ENCODE measurements around the gene GAPDH. TPM values are rescaled to one million over a fixed set of nuclear protein-coding genes. Genes with fewer than 3 reads are reported as not detected.

Gene GAPDH
- total and polyA plus RNA-seq, 2 experiments from 2014 or later, result 7,726 to 7,868 TPM

- in situ Hi-C loops (cut with MboI), result no loop called here
- no peaks in the 10 kb centered on the region for H3K36me3 ChIP-seq (ENCODE audit: low read depth)
- H3K9me3 ChIP-seq (ENCODE audit: low read depth), result no peaks in the 10 kb centered on the region
- WGBS, 2 experiments (ENCODE audit: low coverage in 1 of 2, low lambda C conversion rate in 2 of 2, missing lambda C conversion rate in 2 of 2), result 2 to 5% methylated on average over 11 of the region's 11 CpGs
- H3K79me2 ChIP-seq (ENCODE audit: insufficient read depth), result peaks cover 70% of the 10 kb centered on the region
- no peaks in the 10 kb centered on the region for H4K20me1 ChIP-seq (ENCODE audit: insufficient read depth)
- TF ChIP-seq EZH2 (IDR thresholded peaks at IDR 0.05; ENCODE audit: insufficient read depth, poor library complexity, severe bottlenecking) (no peak), EZH2phosphoT487 (IDR thresholded peaks at IDR 0.05; ENCODE audit: insufficient read depth, low read depth) (no peak)
- no peaks in the 10 kb centered on the region for H3K27me3 ChIP-seq (replicated peaks; ENCODE audit: insufficient read depth)
- H3K9me2 ChIP-seq (ENCODE audit: insufficient read depth), result no peaks in the 10 kb centered on the region
- peak overlapping the region; percentile 96 for H3K27ac ChIP-seq
- peak; percentile 95 for DNase-seq
- H3K4me1 ChIP-seq (ENCODE audit: insufficient read depth), result peaks cover 74% of the 10 kb centered on the region
- H3F3A ChIP-seq (ENCODE audit: insufficient read depth), result peaks cover 67% of the 10 kb centered on the region
- H2AFZ ChIP-seq, result peak overlapping the region; percentile 4; the same call in 1 of the 2 replicates
- peak overlapping the region; percentile 61 for H3K4me3 ChIP-seq
- H3K4me2 ChIP-seq (ENCODE audit: unreplicated experiment), result peak overlapping the region; percentile 100
- peak overlapping the region; percentile 89 for H3K9ac ChIP-seq
Observed at GRCh38 chr12:6551496-6552139, 17.3 kb downstream of the GAPDH start.

GRCh38 chr12:6552140-6552551 is 17.8 kb downstream of the GAPDH start:
- 0 to 4% methylated on average over 4 of the region's 4 CpGs for WGBS, 2 experiments (ENCODE audit: low coverage in 1 of 2, low lambda C conversion rate in 2 of 2, missing lambda C conversion rate in 2 of 2)

GRCh38 chr12:6553051-6553868 is 18.9 kb downstream of the GAPDH start:
- peak overlapping the region; percentile 96 for H3K27ac ChIP-seq
- H3F3A ChIP-seq (ENCODE audit: insufficient read depth), result peaks cover 65% of the 10 kb centered on the region
- in situ Hi-C loops (cut with MboI), result no loop called here
- peaks cover 5% of the 10 kb centered on the region for H3K36me3 ChIP-seq (ENCODE audit: low read depth)
- no peaks in the 10 kb centered on the region for H3K9me3 ChIP-seq (ENCODE audit: low read depth)
- peaks cover 62% of the 10 kb centered on the region for H3K4me1 ChIP-seq (ENCODE audit: insufficient read depth)
- no peak overlapping the region for H2AFZ ChIP-seq
- H4K20me1 ChIP-seq (ENCODE audit: insufficient read depth), result no peaks in the 10 kb centered on the region
- WGBS, 2 experiments (ENCODE audit: low coverage in 1 of 2, low lambda C conversion rate in 2 of 2, missing lambda C conversion rate in 2 of 2), result 11 to 14% methylated on average over 15 of the region's 15 CpGs
- no peaks in the 10 kb centered on the region for H3K27me3 ChIP-seq (replicated peaks; ENCODE audit: insufficient read depth)
- H3K4me2 ChIP-seq (ENCODE audit: unreplicated experiment), result peak overlapping the region; percentile 100
- peak overlapping the region; percentile 89 for H3K9ac ChIP-seq
- H3K9me2 ChIP-seq (ENCODE audit: insufficient read depth), result no peaks in the 10 kb centered on the region
- no peak for TF ChIP-seq EZH2phosphoT487 (IDR thresholded peaks at IDR 0.05; ENCODE audit: insufficient read depth, low read depth)
- TF ChIP-seq EZH2 (IDR thresholded peaks at IDR 0.05; ENCODE audit: insufficient read depth, poor library complexity, severe bottlenecking), result no peak
- peak overlapping the region; percentile 89 for H3K4me3 ChIP-seq
- DNase-seq, result peak; percentile 97
- H3K79me2 ChIP-seq (ENCODE audit: insufficient read depth), result peaks cover 68% of the 10 kb centered on the region

More at GRCh38 chr12:6552140-6552551, 17.8 kb downstream of the GAPDH start:
- H3K36me3 ChIP-seq (ENCODE audit: low read depth), result peaks cover under 1% of the 10 kb centered on the region; the same call in 1 of the 2 replicates
- peak overlapping the region; percentile 89 for H3K9ac ChIP-seq
- no peaks in the 10 kb centered on the region for H4K20me1 ChIP-seq (ENCODE audit: insufficient read depth)
- peak overlapping the region; percentile 61 for H3K4me3 ChIP-seq
- DNase-seq, result peak; percentile 72
- TF ChIP-seq EZH2 (IDR thresholded peaks at IDR 0.05; ENCODE audit: insufficient read depth, poor library complexity, severe bottlenecking) (no peak), EZH2phosphoT487 (IDR thresholded peaks at IDR 0.05; ENCODE audit: insufficient read depth, low read depth) (no peak)
- H3K4me2 ChIP-seq (ENCODE audit: unreplicated experiment), result peak overlapping the region; percentile 100
- peak overlapping the region; percentile 96 for H3K27ac ChIP-seq
- H3K9me2 ChIP-seq (ENCODE audit: insufficient read depth), result no peaks in the 10 kb centered on the region
- H2AFZ ChIP-seq, result peak overlapping the region; percentile 4; the same call in 1 of the 2 replicates
- no peaks in the 10 kb centered on the region for H3K27me3 ChIP-seq (replicated peaks; ENCODE audit: insufficient read depth)
- H3F3A ChIP-seq (ENCODE audit: insufficient read depth), result peaks cover 71% of the 10 kb centered on the region
- in situ Hi-C loops (cut with MboI), result no loop called here
- H3K79me2 ChIP-seq (ENCODE audit: insufficient read depth), result peaks cover 70% of the 10 kb centered on the region
- H3K4me1 ChIP-seq (ENCODE audit: insufficient read depth), result peaks cover 70% of the 10 kb centered on the region
- H3K9me3 ChIP-seq (ENCODE audit: low read depth), result no peaks in the 10 kb centered on the region

- TF ChIP-seq EZH2phosphoT487 (IDR thresholded peaks at IDR 0.05; ENCODE audit: insufficient read depth, low read depth) (no peak), EZH2 (IDR thresholded peaks at IDR 0.05; ENCODE audit: insufficient read depth, poor library complexity, severe bottlenecking) (no peak)
- peaks cover 65% of the 10 kb centered on the region for H3F3A ChIP-seq (ENCODE audit: insufficient read depth)
- DNase-seq, result peak; percentile 85
- peak overlapping the region; percentile 96 for H3K27ac ChIP-seq
- in situ Hi-C loops (cut with MboI), result no loop called here
- H3K27me3 ChIP-seq (replicated peaks; ENCODE audit: insufficient read depth), result no peaks in the 10 kb centered on the region
- H3K79me2 ChIP-seq (ENCODE audit: insufficient read depth), result peaks cover 66% of the 10 kb centered on the region
- no peaks in the 10 kb centered on the region for H4K20me1 ChIP-seq (ENCODE audit: insufficient read depth)
- H3K4me3 ChIP-seq, result peak overlapping the region; percentile 89
- H3K4me2 ChIP-seq (ENCODE audit: unreplicated experiment), result peak overlapping the region; percentile 100
- H2AFZ ChIP-seq, result peak overlapping the region; percentile 55
- no peaks in the 10 kb centered on the region for H3K9me3 ChIP-seq (ENCODE audit: low read depth)
- 3 to 5% methylated on average over 22 of the region's 22 CpGs for WGBS, 2 experiments (ENCODE audit: low coverage in 1 of 2, low lambda C conversion rate in 2 of 2, missing lambda C conversion rate in 2 of 2)
- peaks cover 51% of the 10 kb centered on the region for H3K4me1 ChIP-seq (ENCODE audit: insufficient read depth)
- peaks cover 10% of the 10 kb centered on the region for H3K36me3 ChIP-seq (ENCODE audit: low read depth)
- H3K9me2 ChIP-seq (ENCODE audit: insufficient read depth), result no peaks in the 10 kb centered on the region
- peak overlapping the region; percentile 89 for H3K9ac ChIP-seq
Observed at GRCh38 chr12:6554168-6555017, 20.1 kb downstream of the GAPDH start.
